SU-DHL-6 (cell line): ENCODE data around the gene IGFBP7.

Source experiments
- CTCF ChIP-seq: fragments of 200-600 bp; sonication (generic); IDR thresholded peaks from one replicate; pipeline ENCODE4 v1.5.1; 2017; ENCODE audit warnings: antibody characterized with exemption, mild to moderate bottlenecking, low read length, moderate library complexity; ENCODE audit not compliant: insufficient read depth, poor library complexity, severe bottlenecking
- EZH2phosphoT487 ChIP-seq: fragments of 200-600 bp; sonication (generic), shearing (Covaris generic); conservative IDR thresholded peaks from 2 replicates; pipeline ENCODE4 v1.6.1; 2018; ENCODE audit warnings: mild to moderate bottlenecking, antibody characterized with exemption, low read length, moderate library complexity, mixed read lengths

DNA sequence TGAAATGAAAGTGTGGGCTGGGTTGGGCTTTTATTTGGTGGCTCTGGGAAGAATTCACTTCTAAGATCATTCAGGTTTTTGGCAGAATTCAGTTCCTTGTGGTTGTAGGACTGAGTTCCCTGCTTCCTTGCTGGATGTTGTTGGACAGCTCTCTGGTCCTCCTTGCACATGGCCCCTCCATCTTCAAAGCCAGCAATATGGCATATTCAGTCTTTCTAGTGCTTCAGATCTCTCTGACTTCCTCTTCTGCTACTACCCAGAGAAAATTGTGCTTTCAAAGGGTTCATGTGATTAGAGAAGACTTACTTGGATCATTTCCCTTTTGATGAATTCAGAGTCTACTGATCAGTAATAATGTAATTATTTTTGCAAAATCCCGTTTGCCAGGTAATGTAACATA is 12.8 kb upstream of the IGFBP7 start:
- no peak for TF ChIP-seq CTCF
- no peak for TF ChIP-seq EZH2phosphoT487
